NB4 (cell line): ENCODE data around the gene KLHL25.

ENCODE experiments used
- CTCF ChIP-seq: IDR thresholded peaks from one replicate; pipeline ENCODE4 v1.5.1; 2012; ENCODE audit warnings: low read depth, low read length
- POLR2A ChIP-seq: IDR thresholded peaks from 2 replicates; pipeline ENCODE4 v1.6.1; 2011; ENCODE audit warnings: mild to moderate bottlenecking; ENCODE audit not compliant: insufficient read length; ENCODE audit errors: extremely low read depth

GRCh38 chr15:85785887-85786780 lies 8.6 kb downstream of the KLHL25 start:
- TF ChIP-seq POLR2A (no peak), CTCF (no peak)
